Stimulated activated naive CD8-positive, alpha-beta T cell treated with anti-CD3 and anti-CD28 coated beads, Interleukin-15, Interleukin-2, amounts not matched to agents 100 ng/mL and 50 ng/mL, for 24 hours (primary cell): ENCODE results near the gene RALGPS1.
"Not testable (repeated sequence)": the region's sequence is repeated elsewhere in the genome, so short reads cannot be mapped to it uniquely, and the experiment has no call there.

ENCODE experiments used
- H3K27ac Mint-ChIP-seq: one replicate; pipeline ENCODE4 v1.8.0; 2021; ENCODE audit warnings: mild to moderate bottlenecking, mixed read lengths
- H3K27me3 Mint-ChIP-seq: one replicate; pipeline ENCODE4 v1.8.0; 2021; ENCODE audit warnings: mixed read lengths
- H3K36me3 Mint-ChIP-seq: one replicate; pipeline ENCODE4 v1.8.0; 2021; ENCODE audit warnings: low read depth, mixed read lengths
- H3K4me1 Mint-ChIP-seq: one replicate; pipeline ENCODE4 v1.8.0; 2021; ENCODE audit warnings: low read depth, mixed read lengths
- H3K4me3 Mint-ChIP-seq: one replicate; pipeline ENCODE4 v1.8.0; 2021; ENCODE audit warnings: mild to moderate bottlenecking, mixed read lengths
- H3K9me3 Mint-ChIP-seq: one replicate; pipeline ENCODE4 v1.8.0; 2021; ENCODE audit warnings: mixed read lengths

The RALGPS1 gene

DNA sequence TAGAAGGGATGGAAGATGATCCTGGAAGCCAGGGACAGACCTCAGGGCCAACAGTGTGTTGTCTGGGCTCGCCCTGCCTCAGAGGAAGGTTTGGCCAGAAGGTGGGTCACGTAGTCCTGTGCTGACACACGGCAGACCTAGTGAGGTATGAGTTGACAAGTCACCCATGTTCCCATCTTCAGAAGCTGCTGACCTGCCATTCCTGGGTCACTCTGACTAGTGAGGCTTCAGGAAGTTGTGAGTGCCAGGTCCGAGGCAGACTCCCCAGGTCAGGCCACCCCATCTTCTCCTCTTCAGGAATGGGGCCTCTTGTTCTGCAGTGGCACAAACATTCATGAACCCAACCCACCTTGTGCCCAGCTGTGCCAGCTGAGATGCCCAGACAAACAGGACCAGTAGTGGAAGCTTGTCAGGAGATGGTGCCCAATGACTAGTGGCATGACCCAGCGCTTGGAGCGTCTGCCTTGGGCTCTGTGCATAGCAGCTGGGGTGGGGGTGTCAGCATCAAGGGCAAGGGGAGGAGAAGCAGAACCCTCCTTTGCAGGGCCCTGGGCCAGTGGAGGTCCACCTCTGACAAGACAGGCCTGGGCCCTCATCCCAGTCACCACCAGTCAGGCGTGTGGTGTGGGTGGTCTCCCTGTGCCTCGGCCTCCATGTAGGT, 224.6 kb downstream of the RALGPS1 start:
- no peaks in the 10 kb centered on the region for H3K9me3 Mint-ChIP-seq
- H3K27ac Mint-ChIP-seq = no peak overlapping the region
- H3K4me3 Mint-ChIP-seq = no peak overlapping the region
- no peaks in the 10 kb centered on the region for H3K27me3 Mint-ChIP-seq
- H3K4me1 Mint-ChIP-seq = no peaks in the 10 kb centered on the region
- no peaks in the 10 kb centered on the region for H3K36me3 Mint-ChIP-seq

DNA sequence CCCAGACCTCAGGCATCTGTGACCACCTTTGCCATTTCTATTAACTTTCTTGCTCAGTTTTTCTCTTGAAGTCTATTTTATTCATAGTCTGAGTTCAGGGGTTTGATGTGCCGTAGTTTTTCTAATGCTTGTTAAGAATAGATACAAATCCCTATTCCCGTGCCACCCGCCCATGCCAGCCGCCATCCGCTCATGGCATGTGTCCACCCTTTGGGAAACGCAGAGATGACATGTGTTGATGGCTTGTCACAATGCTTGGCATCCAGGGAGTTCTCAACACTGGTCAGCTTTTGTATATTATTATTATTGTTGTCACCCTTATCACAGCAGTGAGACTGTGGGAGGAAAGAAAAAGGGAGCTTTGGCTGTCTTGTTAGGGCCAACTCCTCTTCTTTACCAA, 225.2 kb downstream of the RALGPS1 start:
- Mint-ChIP-seq H3K36me3 (no peaks in the 10 kb centered on the region), H3K27ac (no peak overlapping the region), H3K27me3 (no peaks in the 10 kb centered on the region), H3K4me1 (no peaks in the 10 kb centered on the region), H3K4me3 (no peak overlapping the region), H3K9me3 (no peaks in the 10 kb centered on the region)

DNA sequence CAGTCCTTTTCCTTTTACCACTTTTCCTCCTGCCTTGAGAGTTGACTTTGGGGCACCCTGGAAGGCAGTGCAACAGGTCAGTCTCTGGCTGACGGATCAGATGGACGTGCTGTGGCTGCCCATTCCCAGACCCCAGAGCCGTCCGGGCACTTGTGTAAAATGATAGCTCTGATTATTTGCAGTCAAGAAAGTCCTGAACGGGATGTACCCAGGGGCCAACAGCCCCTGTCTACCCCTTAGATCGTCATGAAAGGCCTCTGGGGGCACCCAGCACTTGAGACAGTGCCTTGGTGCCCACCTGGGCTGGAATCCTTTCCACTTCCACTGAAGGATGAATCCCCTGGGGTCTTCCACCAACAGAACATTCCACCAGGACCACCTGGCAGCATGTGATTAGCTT, 225.6 kb downstream of the RALGPS1 start:
- no peak overlapping the region for H3K4me3 Mint-ChIP-seq
- H3K4me1 Mint-ChIP-seq = no peaks in the 10 kb centered on the region
- no peaks in the 10 kb centered on the region for H3K9me3 Mint-ChIP-seq
- no peaks in the 10 kb centered on the region for H3K36me3 Mint-ChIP-seq
- no peak overlapping the region for H3K27ac Mint-ChIP-seq
- no peaks in the 10 kb centered on the region for H3K27me3 Mint-ChIP-seq

DNA sequence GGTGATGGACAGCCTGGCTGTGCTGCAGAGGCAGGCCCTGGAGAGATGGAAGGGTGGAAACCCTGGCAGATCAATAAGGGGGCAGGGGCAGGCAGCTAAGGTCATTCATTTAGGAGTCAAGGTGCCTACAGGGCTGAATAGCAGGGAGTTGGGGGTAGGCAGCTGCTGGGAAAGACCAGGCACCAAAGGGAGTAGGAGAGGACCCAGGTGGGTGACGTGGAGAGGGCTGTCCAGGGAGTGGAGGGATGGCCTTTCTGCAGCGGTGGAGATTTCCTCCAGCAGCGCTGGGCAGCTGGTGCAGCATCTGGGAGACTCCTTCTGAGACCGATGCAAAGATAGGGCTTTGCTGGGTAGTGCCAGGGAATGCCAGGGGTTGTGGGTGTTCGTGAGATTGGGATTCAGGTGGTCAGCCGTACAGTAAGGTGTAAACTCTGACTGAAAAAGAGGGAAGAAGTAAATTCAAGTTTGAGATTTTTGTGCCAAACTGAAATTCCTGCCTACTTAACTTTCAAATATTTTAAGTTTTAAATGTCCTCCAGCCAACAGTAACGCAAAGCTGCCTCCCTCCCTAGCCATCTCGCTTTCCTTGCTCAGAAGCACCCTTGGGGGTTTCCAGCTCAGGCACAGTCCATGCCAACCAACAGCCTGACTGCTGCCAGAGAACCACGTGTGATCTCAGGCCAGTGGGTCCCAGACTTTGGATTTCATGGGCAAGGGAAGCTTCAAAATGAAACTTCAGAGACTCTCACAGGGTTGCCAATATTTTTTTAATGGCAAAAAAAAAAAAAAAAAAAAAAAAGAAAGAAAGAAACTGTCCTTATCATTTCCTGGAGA, 226.5 kb downstream of the RALGPS1 start:
- Mint-ChIP-seq H3K27me3 (no peaks in the 10 kb centered on the region), H3K27ac (no peak overlapping the region), H3K4me3 (no peak overlapping the region), H3K4me1 (no peaks in the 10 kb centered on the region), H3K9me3 (no peaks in the 10 kb centered on the region), H3K36me3 (peaks cover under 1% of the 10 kb centered on the region)

DNA sequence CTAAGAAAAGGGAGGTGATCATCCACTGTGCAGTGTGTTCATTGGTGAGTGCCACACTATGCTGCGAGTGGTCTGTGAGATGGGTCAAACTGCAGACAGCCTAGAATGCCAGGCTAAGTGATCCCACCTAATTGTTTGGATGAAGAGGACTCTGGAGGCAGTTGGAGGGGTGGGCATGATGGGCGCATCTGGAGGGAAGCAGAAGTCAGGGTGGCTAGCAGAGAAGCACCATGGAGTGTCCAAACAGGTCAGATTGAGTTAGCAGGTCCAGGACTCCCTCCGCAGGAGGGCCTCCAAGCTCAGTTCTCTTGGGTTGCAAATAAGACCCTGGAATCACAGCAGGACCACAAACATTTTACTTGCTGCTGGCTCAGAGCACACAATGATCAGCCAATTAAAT, 227.7 kb downstream of the RALGPS1 start:
- Mint-ChIP-seq H3K27me3 (no peaks in the 10 kb centered on the region), H3K36me3 (peaks cover 3% of the 10 kb centered on the region), H3K4me1 (no peaks in the 10 kb centered on the region), H3K27ac (no peak overlapping the region), H3K9me3 (no peaks in the 10 kb centered on the region), H3K4me3 (no peak overlapping the region)

DNA sequence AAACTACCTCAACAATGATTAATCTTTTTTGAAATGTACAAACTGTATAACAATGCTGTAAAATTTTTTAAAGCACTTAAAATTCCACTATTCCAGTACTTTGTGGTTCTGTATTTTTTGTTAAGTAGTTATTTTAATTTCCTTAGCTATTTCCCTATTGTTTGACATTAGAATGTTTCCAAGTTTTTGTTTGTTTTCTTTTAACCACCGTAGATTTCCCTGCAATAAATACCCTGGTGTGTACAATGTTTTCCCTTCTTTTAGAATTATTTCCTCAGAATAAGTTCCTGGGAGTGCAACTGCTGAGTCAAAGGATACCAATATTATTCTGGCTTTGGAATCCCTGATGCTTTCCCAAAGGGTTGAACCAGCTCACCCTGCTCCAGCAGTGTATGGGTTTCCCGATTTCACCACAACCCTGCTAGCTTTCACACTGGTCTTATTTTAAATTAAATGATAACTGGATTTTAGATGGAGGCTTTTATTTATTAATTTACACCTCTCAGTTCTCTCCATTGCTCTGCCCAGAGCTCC, 228.4 kb downstream of the RALGPS1 start:
- H3K4me1 Mint-ChIP-seq = no peaks in the 10 kb centered on the region
- H3K4me3 Mint-ChIP-seq = no peak overlapping the region
- H3K9me3 Mint-ChIP-seq = no peaks in the 10 kb centered on the region
- H3K36me3 Mint-ChIP-seq = peaks cover 3% of the 10 kb centered on the region
- no peaks in the 10 kb centered on the region for H3K27me3 Mint-ChIP-seq
- no peak overlapping the region for H3K27ac Mint-ChIP-seq

DNA sequence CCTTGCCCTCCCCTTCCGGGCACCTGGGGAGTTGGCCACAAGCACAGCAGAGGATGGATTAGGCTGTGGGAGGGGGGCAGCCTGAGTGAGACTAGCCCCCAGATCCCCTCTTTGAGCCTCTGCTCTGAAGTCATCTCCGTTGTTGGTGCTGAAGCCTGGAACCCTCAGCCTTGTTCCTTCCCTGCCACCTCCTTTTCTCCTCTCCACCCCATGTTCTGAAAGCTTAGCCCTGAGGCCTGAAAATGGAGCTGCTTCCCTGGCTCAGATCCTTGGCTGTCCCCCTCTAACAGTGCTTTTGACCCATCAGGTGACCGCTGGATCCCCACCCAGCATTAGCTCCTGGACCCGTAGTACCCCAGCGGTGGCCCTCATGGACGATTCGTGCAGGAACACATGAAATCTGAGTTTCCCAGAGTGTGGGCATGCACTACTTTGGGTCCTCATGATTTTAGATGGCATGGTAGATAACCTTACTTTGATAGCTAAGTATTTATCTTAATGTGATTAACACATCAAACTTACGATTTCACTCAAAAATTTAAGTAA, 229.4 kb downstream of the RALGPS1 start:
- no peaks in the 10 kb centered on the region for H3K27me3 Mint-ChIP-seq
- no peak overlapping the region for H3K27ac Mint-ChIP-seq
- no peak overlapping the region for H3K4me3 Mint-ChIP-seq
- no peaks in the 10 kb centered on the region for H3K4me1 Mint-ChIP-seq
- H3K36me3 Mint-ChIP-seq = peaks cover 3% of the 10 kb centered on the region
- H3K9me3 Mint-ChIP-seq = no peaks in the 10 kb centered on the region

DNA sequence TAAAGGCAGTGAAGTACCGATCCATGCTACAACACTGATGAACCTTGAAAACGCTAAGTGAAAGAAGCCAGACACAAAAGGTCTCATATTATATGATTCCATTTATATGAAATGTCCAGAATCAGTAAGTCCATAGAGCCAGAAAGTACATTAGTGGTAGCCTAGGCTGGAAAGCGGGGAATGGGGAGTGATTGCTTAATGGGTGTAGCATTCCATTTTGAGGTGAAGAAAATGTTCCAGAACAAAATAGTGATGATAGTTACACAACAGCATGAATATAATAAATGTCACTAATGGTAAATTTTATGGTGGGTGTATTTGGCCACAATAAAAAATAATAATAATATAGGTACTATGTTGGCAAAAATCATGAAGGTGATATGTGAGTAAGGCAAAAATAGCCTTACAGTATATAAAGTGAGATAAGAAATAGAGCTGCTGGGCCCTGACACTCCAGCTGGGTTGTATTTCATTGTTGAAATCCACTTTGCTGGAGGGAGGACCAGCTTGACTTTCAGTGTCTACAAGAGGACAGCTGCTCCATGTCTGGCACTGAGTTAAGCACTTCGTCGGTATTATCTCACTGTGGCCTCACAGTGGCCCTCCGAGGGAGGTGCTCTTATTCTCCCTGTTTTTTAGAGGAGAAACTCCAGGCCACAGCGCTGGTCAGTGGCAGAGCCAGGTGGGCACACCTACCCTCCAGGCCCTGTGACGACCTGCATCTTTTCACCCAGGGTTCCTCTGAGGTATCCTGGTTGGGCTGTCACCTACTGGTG, 230.3 kb downstream of the RALGPS1 start:
- no peaks in the 10 kb centered on the region for H3K9me3 Mint-ChIP-seq
- no peak overlapping the region for H3K27ac Mint-ChIP-seq
- no peaks in the 10 kb centered on the region for H3K27me3 Mint-ChIP-seq
- no peak overlapping the region for H3K4me3 Mint-ChIP-seq
- H3K36me3 Mint-ChIP-seq = peaks cover 3% of the 10 kb centered on the region
- no peaks in the 10 kb centered on the region for H3K4me1 Mint-ChIP-seq

DNA sequence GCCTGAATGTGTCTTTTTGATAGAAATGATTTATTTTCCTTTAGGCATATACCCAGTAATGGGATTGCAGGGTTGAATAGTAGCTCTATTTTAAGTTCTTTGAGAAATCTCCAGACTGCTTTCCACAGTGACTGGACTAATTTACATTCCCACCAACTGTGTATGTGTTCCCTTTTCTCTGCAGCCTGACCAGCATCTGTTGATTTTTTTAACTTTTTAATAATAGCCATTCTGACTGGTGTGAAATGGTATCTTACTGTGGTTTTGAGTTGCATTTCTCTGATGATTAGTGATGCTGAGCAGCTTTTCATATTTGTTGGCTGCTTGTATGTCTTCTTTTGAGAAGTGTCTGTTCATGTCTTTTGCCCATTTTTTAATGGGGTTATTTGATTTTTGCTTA, 232.3 kb downstream of the RALGPS1 start:
- not testable (repeated sequence) for H3K36me3 Mint-ChIP-seq, H3K4me3 Mint-ChIP-seq, H3K9me3 Mint-ChIP-seq, H3K27ac Mint-ChIP-seq, H3K27me3 Mint-ChIP-seq, H3K4me1 Mint-ChIP-seq

DNA sequence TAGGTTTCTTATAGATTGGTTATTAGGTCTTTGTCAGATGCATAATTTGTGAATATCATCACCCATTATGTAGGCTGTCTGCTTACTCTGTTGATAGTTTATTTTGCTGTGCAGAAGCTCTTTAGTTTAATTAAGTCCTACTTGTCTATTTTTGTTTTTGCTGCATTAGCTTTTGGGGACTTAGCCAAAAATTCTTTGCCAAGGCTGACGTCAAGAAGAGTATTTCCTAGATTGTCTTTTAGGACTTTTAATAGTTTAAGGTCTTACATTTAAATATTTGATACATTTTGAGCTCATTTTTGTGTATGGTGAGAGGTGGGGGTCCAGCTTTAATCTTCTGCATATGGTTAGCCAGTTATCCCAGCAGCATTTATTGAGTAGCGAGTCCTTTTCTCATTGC, 232.7 kb downstream of the RALGPS1 start:
- H3K27me3 Mint-ChIP-seq = no peaks in the 10 kb centered on the region
- H3K36me3 Mint-ChIP-seq = peaks cover 3% of the 10 kb centered on the region
- H3K27ac Mint-ChIP-seq = no peak overlapping the region
- no peaks in the 10 kb centered on the region for H3K9me3 Mint-ChIP-seq
- no peaks in the 10 kb centered on the region for H3K4me1 Mint-ChIP-seq
- H3K4me3 Mint-ChIP-seq = no peak overlapping the region

DNA sequence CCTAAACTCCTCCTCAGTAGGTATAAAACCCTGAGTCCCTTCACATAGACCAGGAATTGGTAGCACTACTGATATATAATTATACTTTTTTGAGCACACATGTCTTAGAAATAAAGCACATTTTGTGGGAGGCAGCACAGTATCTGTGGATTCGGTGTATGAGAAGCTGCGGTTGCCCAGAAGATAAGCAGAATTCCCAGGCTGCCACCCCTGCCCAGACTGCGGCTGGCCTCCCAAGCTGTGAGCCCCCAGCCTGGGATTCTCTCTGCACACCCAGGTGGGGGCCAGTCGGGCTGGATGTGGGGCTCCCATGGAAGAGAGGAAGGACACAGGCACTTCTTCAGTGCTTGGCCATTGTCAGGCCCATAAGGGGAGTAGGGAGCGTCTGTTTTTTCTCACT, 233.4 kb downstream of the RALGPS1 start:
- Mint-ChIP-seq H3K27me3 (no peaks in the 10 kb centered on the region), H3K9me3 (no peaks in the 10 kb centered on the region), H3K4me1 (no peaks in the 10 kb centered on the region), H3K36me3 (peaks cover 3% of the 10 kb centered on the region), H3K27ac (no peak overlapping the region), H3K4me3 (no peak overlapping the region)

DNA sequence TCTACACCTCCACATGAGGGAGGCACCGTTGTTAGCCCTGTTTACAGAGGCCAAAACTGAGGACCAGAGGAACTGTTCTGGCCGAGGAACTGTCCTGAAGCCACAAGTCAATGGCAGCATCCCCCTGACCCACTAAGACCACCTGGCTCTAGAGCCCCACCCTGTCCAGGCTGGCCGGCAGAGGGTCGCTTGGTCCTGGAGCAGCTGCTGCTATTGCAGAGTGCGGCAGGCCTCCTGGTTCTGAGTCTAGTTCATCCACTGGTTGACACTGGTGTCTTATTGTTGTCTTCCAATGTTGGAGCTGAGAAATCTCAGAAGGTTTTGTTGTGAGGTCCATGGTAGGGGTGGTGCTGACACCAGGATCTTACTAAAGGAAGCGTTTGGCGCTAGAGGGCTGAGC, 234.4 kb downstream of the RALGPS1 start:
- H3K36me3 Mint-ChIP-seq = peaks cover 3% of the 10 kb centered on the region
- no peaks in the 10 kb centered on the region for H3K9me3 Mint-ChIP-seq
- no peaks in the 10 kb centered on the region for H3K4me1 Mint-ChIP-seq
- no peak overlapping the region for H3K4me3 Mint-ChIP-seq
- H3K27me3 Mint-ChIP-seq = no peaks in the 10 kb centered on the region
- H3K27ac Mint-ChIP-seq = no peak overlapping the region

DNA sequence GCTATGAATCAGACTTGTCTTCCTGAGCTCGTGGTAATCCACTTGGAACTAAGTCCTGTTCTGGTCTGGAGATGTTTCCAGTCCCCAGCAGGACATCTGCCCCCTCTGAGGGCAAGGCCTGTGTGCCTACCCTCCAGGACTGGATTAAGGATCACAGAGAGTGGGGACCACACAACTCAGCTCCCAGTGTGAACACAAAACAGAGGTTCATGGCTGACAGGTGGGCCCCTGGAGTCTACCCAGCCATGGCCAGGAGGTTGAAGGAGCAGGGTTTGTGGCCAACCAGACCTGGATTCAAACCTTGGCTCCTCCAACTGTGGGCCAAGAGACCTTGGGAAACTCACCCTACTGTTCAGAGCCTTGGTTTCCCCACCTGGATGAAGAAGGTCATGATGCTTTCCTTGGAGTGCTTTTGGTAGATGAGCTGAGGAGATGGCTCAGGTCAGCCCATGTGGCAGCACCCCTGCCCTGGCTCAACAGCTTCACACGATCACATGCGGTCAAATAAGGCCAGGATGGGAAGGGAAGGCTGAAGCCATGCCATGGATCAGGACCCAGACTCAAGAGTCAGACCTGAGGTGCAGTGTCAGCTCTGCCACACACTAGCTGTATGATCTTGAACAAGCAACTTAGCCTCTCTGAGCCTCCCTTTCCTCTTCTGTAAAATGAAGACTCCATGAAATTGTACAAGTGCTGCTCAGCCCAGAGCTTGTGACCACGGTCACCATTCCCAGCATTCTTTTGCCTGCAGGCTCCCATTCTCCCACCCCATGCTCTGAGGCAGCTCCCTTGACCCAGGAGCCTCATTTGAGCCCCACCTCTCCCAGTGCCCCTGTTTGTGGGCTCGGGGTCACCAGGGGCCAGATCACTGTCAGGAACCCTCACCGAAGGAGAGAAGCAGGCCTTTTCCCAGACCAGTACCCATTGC, 235.1 kb downstream of the RALGPS1 start:
- peaks cover 3% of the 10 kb centered on the region for H3K36me3 Mint-ChIP-seq
- no peaks in the 10 kb centered on the region for H3K9me3 Mint-ChIP-seq
- H3K4me3 Mint-ChIP-seq = no peak overlapping the region
- H3K27me3 Mint-ChIP-seq = no peaks in the 10 kb centered on the region
- peaks cover 7% of the 10 kb centered on the region for H3K4me1 Mint-ChIP-seq
- no peak overlapping the region for H3K27ac Mint-ChIP-seq

DNA sequence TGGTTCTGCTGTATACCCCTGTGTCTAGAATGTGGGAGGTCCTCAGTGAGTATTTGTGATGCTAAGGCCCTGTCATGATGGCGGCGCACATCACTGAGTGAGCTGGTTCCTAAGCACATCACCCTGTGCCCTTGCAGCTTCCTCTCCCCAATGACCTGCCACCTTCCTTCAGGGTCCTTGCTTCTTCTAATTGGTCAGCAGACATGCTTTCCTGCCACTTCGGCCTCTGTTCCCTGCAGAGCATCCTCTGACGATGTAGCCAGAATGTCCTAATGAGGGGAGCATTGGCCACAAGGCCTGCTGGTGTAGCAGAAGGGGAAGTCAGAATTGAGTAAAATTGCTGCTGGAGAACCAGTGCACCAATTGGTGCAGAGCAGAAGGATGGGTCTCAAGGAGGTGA, 238.9 kb downstream of the RALGPS1 start:
- Mint-ChIP-seq H3K27ac (no peak overlapping the region), H3K4me1 (peaks cover 8% of the 10 kb centered on the region), H3K36me3 (no peaks in the 10 kb centered on the region), H3K9me3 (no peaks in the 10 kb centered on the region), H3K27me3 (no peaks in the 10 kb centered on the region), H3K4me3 (no peak overlapping the region)
